Stimulated activated CD8-positive, alpha-beta memory T cell treated with anti-CD3 and anti-CD28 coated beads, Interleukin-7, amount 100 ng/mL, for 1 hour (primary cell): ENCODE measurements around the gene SNX1.

Experiments used
- DNase-seq, 2 donors: peaks; one replicate each; pipeline ENCODE4 v3.0.0-alpha.2; 2020; ENCODE audit warnings: low read depth in 2 of 2

SNX1 gene

DNA sequence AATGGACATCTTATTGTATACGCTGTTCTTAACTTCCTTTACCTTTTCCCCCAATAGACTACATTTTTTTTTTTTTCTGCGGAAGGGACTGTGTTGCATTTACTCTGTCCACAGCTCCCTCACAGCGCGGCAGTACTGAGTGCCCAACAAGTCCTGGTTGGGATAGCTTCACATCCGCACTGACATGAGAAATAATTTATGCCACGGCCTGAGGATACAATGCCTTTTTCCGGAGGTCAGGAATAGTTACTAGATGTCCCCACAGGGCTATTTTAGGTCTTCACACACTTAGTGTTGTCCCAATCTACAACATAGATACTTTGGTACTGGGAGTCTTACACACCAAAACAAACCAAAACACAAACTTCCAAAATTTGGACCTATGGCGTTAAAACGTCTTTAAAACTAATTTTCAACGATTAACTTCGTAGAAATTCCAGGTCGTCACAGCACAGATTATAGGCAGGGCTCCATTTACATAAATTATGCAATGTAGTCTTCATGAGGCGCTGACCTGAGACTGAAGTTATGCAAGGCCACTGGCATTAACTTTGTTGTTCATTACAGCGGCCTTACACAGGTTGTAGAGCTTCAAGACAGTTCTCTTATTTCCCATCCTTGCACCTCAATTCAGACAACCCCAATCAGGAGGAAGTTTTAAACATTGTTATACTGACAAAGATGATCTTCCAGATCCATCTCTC lies 68.0 kb downstream of the SNX1 start:
- DNase-seq = no peak

- no peak for DNase-seq
Measured at GRCh38 chr15:64164436-64164835, 68.7 kb downstream of the SNX1 start.

GRCh38 chr15:64166102-64166890 lies 70.5 kb downstream of the SNX1 start:
- no peak for DNase-seq

- no peak for DNase-seq
Measured at GRCh38 chr15:64180235-64180824, 84.5 kb downstream of the SNX1 start.

GRCh38 chr15:64182859-64183370 lies 87.1 kb downstream of the SNX1 start:
- DNase-seq = no peak

GRCh38 chr15:64185146-64185911 lies 89.5 kb downstream of the SNX1 start:
- no peak for DNase-seq

- no peak for DNase-seq
Measured at GRCh38 chr15:64187396-64188191, 91.8 kb downstream of the SNX1 start.
